NCI-H1436 (cell line): ENCODE data around the gene BAIAP2L1.
A peak's percentile ranks its signal among the peaks of the same experiment; 100 is the strongest.
"Not testable (repeated sequence)": the region's sequence is repeated elsewhere in the genome, so short reads cannot be mapped to it uniquely, and the experiment has no call there.

ENCODE experiments used
- DNase-seq: peaks from one replicate; lab custom pipeline; 2025; lab: John Stamatoyannopoulos, UW

Gene BAIAP2L1, protein sequence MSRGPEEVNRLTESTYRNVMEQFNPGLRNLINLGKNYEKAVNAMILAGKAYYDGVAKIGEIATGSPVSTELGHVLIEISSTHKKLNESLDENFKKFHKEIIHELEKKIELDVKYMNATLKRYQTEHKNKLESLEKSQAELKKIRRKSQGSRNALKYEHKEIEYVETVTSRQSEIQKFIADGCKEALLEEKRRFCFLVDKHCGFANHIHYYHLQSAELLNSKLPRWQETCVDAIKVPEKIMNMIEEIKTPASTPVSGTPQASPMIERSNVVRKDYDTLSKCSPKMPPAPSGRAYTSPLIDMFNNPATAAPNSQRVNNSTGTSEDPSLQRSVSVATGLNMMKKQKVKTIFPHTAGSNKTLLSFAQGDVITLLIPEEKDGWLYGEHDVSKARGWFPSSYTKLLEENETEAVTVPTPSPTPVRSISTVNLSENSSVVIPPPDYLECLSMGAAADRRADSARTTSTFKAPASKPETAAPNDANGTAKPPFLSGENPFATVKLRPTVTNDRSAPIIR

DNA sequence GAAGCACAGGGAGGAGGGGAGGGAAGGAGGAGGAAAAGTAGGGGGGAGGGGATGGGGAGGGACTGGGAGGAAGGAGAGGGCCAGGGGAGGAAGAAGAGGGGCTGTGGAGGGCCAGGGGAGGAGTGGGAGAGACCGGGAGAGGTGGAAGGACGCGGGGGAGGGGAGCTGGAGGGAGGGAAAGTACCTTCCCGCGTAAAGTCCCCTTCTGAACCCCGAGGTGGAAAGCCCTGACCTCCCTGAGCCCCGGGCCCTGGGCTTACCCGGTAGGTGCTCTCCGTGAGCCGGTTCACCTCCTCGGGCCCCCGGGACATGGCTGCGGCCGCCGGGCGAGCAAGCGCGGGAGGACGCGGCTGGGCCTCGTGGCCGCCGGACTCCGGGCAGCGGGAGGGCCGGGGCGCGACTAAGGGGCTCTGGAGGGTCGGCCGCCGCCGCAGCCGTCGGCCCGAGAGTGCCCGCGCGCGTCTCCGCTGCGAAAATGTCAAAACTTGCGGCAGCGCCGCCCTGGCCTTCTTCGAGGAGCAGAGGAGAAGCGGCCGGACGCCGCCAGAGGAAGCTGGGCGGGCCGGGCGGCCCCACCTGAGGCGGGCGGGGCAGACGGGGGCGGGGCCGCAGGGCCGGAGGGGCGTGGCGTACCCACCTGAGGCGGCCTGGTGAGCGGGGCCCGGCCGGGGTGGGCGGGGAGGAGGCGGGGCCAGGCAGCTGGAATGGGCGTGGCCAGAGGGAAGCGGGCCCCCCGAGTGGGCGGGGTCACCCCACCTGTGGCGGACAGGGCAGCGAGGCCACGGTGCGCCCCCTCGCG, at the start of gene BAIAP2L1:
Gene BAIAP2L1, minus strand, starts transcription at position 549 of the 799 bp plus-strand sequence. Its CDS starts 238 bp downstream, at position 311.
- peak; percentile 91 for DNase-seq

DNA sequence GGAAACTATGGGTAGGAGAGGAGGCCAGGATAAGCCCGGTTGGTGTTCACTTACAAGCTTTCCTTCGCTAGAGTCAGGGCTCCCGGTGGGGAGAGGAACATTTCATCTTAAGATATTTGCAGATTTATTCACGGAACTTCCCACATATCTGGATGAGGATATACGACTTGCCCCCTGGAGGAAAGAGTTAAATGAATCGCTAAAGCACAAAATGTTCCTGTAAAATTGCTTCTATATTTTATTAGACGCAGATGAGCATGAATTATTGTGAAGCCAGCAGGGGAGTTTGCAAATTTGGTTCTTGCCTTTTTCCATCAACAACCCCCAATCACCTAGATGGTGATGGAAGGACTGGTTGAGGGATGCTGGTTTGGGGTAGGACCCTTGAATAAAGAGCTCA, 47.9 kb upstream of the BAIAP2L1 start:
- no peak for DNase-seq

DNA sequence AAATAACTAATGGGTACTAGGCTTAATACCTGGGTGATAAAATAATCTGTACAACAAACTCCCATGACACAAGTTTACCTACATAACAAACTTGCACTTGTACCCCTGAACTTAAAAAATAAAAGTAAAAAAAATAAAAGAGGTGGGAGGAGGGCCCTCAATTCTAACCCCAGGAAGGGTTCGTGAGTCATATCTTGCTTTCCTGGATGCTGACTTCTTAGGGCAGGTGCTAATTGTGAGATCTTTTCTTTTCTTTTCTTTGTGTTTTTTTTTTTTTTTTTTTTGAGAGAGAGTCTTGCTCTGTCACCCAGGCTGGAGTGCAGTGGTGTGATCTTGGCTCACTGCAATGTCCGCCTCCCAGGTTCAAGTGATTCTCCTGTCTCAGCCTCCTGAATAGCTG, 40.1 kb upstream of the BAIAP2L1 start:
- not testable (repeated sequence) for DNase-seq

DNA sequence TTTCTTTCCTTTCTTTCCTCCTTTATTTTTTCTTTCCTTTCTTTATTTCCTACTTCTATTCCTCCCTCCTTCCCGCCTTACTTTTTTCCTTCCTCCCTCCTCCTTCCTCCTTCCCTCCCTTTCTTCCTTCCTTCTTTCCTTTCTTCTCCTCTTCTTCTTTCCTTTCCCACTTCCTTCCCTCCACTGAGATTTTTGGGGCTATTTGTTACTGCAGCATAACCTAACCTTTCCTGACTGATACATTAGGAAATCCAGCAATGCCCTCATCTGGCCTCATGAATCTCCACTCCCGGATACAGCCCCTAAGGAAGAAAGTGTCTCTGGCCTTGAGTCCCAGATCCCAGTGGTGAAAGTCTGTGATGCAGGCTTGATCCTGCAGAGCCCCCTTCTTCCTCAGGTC, 38.6 kb upstream of the BAIAP2L1 start:
- DNase-seq: no peak

DNA sequence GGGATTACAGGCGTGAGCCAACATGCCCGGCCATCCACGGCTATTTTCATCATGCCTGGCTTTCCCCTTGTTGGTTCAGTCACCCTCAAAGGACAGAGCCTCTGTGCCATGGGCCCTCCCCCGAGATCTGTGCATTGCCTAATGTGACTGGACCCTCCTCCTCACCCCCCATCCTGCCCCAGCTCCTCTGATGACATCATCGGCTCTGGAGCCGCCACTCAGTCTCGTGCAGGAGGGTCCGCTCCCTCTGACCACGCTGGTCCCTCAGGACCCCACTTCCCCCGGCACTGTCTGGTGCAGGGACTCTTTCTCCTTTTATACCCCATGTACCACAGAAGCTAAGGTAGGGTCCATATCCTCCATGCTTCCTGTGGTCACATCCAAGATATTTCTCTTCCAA, 33.2 kb upstream of the BAIAP2L1 start:
- no peak for DNase-seq

DNA sequence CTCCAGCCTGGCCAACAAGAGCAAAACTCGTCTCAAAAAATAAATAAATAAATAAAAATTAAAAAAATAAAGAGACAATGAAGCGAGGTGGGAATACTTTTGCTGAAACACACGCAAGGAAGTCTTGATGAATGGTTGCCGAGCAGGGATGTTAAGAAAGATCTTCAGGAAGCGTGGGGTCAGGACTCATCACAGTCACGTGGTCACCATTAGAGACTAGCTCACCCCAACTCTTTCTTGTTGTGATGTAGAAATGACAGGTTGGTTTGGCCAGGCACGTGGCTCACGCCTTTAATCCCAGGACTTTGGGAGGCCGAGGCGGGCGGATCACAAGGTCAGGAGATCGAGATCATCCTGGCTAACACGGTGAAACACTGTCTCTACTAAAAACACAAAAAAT, 28.9 kb upstream of the BAIAP2L1 start:
- DNase-seq: no peak

DNA sequence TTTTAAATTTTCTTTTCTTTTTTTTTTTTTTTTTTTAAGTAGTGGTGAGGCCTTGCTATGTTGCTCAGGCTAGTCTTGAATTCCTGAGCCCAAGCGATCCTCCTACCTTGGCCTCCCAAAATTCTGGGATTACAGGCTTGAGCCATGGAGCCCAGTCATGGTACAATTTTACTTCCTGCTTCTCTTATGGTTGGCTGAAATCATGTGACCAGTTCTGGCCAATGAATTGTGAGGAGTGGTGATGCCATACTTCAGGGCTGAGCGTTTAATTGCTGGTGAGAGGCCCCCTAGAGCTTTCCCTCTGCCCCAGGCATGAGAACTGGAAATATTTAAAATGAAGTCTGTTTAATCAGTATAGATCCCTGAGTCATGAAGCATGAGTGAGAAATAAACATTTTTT, 22.2 kb upstream of the BAIAP2L1 start:
- DNase-seq: no peak

DNA sequence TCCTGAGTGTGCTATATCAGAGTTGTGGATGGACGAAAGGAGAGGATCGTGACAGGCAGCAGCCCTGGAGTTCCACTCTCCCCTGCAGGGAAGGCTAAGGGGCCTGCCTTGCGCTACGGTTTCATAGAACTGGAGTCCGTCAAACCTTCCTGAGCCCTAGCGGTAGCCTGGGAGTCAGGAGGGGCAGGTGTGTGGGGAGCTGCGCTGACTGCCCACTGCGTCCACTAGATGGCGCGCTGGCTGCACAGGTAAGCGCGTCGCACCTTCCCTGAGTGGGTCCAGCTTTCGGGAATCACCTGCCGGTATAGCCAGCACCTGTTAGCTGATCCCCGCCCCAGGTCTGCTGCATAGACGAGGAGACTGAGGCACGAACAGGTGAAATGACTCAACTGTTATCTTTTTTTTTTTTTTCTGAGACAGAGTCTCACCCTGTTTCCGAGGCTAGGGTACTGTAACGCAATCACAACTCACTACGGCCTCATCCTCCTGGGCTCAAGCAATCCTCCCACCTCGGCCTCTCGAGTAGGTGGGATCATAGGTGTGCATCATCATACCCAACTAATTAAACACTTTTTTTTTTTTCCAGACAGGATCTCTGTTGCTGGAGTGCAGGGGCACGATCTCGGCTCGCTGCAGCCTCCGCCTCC, 20.2 kb upstream of the BAIAP2L1 start:
- peak; percentile 81 for DNase-seq

DNA sequence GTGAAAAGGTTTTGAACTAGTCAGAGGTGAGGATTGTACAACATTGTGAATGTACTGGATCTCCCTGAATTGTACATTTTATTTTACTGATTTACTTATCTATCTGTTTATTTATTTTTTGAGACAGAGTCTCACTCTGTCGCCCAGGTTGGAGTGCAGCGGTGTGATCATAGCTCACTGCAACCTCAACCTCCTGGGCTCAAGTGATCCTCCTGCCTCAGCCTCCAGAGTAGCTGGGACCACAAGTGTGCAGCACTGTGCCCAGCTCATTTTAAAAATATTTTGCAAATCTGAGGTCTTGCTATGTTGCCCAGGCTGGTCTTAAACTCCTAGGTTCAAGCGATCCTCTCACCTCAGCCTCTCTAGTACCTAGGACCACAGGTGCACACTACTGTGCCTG, 19.1 kb upstream of the BAIAP2L1 start:
- not testable (repeated sequence) for DNase-seq

DNA sequence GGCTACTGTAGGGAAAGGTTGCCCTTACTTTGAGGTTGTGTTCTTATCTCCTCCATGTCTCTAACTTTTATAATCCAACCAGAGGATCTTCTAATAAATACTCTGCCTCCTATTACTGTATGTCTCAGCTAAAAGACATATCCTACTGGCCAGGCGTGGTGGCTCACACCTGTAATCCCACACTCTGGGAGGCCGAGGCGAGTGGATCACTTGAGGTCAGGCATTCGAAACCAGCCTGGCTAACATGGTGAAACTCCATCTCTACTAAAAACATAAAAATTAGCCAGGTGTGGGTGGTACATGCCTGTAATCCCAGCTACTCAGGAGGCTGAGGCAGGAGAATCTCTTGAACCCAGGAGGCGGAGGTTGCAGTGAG, 18.4 kb upstream of the BAIAP2L1 start:
- DNase-seq: not testable (repeated sequence)

DNA sequence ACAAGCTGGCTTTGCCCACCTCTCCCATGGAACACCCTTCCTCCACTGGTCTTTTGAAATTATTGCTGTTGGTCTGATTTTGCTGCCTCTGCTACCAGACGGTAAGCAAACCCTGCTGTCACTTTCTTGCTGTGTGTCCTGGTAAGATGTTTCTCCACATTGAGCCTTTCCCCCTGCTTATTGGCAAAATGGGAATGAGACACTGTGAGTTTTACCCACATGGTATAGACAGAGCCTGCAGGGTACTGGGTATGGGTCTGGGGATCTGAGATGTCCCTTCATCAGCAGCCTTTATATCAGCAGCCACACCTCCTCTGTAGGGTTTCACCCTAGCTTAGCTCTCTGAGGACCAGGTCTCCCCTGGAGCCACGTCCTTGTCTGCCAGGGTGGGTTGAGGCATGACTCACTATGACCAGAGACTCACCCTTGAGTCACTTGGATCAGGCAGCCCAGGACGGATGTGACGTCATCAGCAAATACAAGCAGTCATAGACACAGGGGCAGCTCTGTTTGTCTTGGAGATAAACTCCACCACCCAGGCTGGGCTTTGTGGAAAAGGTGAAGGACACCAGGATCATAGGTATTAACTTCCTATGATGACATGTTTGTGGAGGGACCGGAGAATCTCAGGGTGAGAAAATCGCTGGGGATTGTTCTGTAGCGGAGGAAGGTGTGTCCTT, 17.9 kb upstream of the BAIAP2L1 start:
- DNase-seq: no peak

DNA sequence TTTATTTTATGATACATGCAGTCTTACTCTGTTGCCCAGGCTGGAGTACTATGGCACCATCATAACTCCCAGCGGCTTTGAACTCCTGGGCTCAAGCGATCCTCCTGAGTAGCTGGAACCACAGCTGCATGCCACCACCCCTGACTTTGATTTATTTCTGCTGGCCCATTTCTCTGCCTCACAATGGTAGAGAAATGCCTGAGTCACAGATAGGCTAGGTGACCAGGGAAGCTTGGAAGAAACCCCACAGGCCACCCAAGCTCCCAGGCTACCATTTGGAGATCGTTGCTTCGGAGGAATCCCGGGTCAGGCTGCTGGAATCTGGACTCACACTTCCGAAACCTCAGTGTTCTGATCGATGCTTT, 17.4 kb upstream of the BAIAP2L1 start:
- no peak for DNase-seq

DNA sequence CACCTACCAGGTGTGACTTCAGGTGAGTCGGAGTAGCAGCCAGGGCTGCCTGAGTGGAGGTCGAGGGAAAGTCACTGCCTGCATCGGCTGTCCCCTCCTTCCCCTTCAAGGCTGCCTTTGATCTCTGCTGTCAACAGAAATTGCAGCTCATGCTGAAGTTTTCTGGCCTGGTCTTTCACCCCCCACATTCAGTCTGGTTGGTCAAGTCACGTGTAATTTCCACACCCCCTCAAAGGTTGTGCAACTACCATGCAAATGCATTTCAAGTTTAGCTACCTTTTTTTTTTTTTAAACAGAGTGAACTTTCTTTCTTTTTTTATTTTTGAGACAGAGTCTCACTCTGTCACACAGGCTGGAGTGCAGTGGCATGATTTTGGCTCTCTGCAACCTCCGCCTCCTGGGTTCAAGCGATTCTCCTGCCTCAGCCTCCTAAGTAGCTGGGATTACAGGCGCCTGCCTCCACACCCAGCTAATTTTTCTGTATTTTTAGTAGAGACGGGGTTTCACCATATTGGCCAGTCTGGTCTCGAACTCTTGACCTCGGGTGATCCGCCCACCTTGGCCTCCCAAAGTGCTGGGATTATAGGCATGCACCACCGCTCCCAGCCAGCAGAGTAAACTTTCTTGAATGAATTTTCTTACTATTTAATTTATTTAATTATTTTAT, 16.8 kb upstream of the BAIAP2L1 start:
- not testable (repeated sequence) for DNase-seq

DNA sequence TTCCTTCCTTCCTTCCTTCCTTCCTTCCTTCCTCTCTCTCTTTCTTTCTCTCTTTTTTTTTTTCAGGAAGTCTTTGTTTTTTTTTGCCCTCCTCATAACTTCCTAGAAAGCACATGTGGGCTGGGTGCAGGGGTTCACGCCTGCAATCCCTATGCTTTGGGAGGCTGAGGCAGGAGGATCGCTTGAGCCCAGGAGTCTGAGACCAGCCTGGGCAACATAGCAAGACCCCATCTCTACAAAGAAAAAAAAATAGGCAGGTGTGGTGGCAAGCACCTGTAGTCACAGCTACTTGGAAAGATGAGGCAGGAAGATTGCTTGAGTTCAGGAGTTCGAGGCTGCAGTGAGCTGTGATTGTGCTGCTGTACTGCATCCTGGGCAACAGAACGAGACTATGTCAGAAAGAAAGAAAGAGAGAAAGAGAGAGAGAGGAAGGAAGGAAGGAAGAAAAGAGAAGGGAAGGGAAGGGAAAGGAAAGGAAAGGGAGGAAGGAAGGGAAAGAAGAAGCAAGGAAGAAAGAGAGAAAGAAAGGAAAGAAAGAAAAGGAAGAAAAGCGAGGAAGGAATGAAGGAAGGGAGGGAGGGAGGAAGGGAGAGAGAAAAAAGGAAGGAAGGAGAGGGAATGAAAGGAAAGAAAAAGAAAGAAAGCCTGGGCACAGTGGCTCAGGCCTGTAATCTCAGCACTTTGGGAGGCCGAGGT, 13.5 kb upstream of the BAIAP2L1 start:
- no peak for DNase-seq

DNA sequence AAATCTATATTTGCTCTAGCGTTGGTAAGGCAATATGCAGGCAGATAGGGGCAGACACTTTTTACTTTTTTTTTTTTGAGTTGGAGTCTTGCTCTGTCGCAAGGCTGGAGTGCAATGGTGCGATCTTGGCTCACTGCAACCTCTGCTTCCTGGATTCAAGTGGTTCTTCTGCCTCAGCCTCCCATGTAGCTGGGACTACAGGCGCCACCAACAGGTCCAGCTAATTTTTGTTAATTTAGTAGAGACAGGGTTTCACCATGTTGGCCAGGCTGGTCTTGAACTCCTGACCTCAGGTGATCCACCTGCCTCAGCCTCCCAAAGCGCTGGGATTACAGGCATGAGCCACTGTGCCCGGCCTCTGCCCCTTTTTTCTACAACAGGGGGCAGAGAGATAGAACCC, 12.8 kb upstream of the BAIAP2L1 start:
- DNase-seq: not testable (repeated sequence)

DNA sequence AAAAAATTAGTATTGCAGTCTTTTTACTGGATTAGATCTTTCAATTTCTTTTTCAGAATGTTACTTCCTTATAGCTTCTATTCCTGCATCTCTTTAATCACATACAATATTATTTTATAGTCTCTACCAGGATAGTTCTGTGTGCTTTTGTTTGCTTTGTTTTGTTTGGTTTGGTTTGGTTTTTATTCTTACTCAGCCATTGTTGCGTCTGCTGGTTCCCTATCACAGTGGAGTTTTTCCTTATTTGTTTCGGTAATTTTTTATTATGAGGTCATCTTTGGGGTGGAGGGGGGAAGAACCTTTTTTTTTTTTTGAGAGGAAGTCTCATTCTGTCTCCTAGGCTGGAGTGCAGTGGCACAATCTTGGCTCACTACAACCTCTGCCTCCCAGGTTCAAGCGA, 9.0 kb upstream of the BAIAP2L1 start:
- DNase-seq: no peak

DNA sequence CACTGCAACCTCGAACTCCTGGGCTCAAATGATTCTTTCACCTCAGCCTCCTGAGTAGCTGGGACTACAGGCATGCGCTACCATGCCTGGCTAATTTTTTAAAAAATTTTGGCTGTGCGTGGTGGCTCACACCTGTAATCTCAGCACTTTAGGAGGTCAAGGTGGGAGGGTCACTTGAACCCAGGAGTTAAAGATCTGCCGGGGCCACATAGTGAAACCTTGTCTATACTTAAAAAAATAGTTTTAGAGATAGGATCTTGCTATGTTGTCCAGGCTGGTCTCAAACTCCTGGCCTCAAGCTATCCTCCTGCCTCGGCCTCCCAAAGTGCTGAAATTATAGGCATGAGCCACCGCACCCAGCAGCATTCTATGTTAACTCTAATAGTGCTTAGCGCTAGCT, 7.3 kb upstream of the BAIAP2L1 start:
- not testable (repeated sequence) for DNase-seq

DNA sequence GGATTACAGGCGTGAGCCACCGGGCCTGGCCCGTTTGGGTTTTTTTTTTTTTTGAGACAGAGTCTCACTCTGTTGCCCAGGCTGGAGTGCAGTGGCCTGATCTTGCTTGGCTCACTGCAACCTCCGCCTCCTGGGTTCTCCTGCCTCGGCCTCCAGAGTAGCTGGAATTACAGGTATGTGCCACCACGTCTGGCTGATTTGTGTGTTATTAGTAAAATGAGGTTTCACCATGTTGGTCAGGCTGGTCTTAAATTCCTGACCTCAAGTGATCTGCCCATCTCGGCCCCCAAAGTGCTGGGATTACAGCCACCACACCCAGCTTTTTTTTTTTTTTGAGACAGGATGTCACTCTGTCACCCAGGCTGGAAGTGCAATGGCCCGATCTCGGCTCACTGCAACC, 5.9 kb upstream of the BAIAP2L1 start:
- no peak for DNase-seq

DNA sequence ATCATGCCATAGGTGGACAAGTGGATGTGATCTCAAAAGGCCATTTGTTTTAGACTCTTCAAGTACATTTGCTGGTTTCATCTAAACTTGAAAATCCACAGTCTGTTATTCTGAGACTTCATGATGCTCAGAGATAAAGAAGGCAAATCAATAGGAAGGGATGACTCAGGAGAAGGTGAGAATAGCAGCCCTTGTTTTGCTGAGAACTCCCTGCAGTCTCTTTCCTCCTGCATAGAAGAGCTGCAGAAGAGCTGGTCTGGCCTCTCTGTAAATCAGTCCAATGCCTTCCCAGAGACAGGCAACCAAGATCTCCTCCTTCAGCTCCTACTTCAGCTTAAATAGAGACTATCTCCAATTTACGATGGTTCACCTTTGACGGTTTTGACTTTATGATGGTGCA, 4.0 kb upstream of the BAIAP2L1 start:
- no peak for DNase-seq

DNA sequence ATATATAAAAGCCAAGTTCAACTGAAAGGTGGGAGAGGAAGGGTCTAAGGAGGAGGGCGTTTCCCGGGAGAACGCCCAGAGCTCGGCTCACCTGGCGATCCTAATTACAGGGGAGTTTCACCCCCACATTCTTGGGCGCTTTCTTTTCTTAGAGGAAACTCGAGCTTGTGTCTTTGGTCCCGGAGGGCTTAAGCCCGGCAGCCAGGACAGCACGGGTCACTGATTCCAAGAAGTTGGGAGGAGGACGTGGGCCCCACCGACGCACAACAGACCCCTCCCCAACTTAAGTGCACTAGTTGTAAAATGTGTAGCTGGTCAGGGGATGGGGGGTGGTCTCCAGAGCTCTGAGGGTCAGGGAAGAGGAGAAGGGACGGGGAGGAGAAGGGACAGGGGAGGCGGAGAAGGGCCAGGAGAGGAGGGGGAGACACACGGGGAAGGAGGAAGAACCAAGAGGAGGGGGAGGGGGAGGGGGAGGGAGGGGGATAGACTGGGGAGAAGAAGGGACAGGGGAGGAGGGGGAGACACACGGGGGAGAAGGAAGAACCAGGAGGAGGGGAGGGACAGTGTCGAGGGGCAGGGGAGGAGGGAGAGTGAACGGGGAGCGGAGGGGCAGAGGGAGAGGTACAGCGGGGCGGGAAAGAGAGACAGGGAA, 874 bp downstream of the BAIAP2L1 start:
- no peak for DNase-seq
